ENCODE measurements around the gene LIMA1.
"Not testable (repeated sequence)": the region's sequence is repeated elsewhere in the genome, so short reads cannot be mapped to it uniquely, and the experiment has no call there.

The LIMA1 gene

GRCh38 chr12:50246873-50247612, 36.3 kb downstream of the LIMA1 start:
- DNase-seq = no peak

- DNase-seq = no peak
These were observed 37.0 kb downstream of the LIMA1 start for GRCh38 chr12:50246197-50246865.

GRCh38 chr12:50243507-50243906, 39.8 kb downstream of the LIMA1 start:
- DNase-seq = no peak

GRCh38 chr12:50242751-50243191, 40.5 kb downstream of the LIMA1 start:
- no peak for DNase-seq

GRCh38 chr12:50241178-50241577, 42.1 kb downstream of the LIMA1 start:
- DNase-seq = no peak

GRCh38 chr12:50240792-50241114, 42.6 kb downstream of the LIMA1 start:
- no peak for DNase-seq

GRCh38 chr12:50240096-50240791, 43.1 kb downstream of the LIMA1 start:
- no peak for DNase-seq

GRCh38 chr12:50239355-50239891, 43.9 kb downstream of the LIMA1 start:
- DNase-seq = no peak

GRCh38 chr12:50234347-50234746, 49.0 kb downstream of the LIMA1 start:
- DNase-seq = no peak

GRCh38 chr12:50232771-50233209, 50.5 kb downstream of the LIMA1 start:
- DNase-seq = no peak

GRCh38 chr12:50232206-50232605, 51.1 kb downstream of the LIMA1 start:
- DNase-seq = no peak

- DNase-seq = no peak
These were observed 52.0 kb downstream of the LIMA1 start for GRCh38 chr12:50231346-50231745.

GRCh38 chr12:50230217-50230616, 53.1 kb downstream of the LIMA1 start:
- no peak for DNase-seq

GRCh38 chr12:50224026-50224692, 59.2 kb downstream of the LIMA1 start:
- DNase-seq = peak; percentile 3

GRCh38 chr12:50222275-50222783, 61.0 kb downstream of the LIMA1 start:
- peak; percentile 8 for DNase-seq

GRCh38 chr12:50221228-50222008, 61.9 kb downstream of the LIMA1 start:
- no peak for DNase-seq

- DNase-seq = no peak
These were observed 62.8 kb downstream of the LIMA1 start for GRCh38 chr12:50220363-50220995.

- no peak for DNase-seq
These were observed 63.8 kb downstream of the LIMA1 start for GRCh38 chr12:50219544-50219943.

GRCh38 chr12:50219001-50219400, 64.3 kb downstream of the LIMA1 start:
- DNase-seq = not testable (repeated sequence)

GRCh38 chr12:50218386-50218785, 64.9 kb downstream of the LIMA1 start:
- no peak for DNase-seq

- no peak for DNase-seq
These were observed 66.1 kb downstream of the LIMA1 start for GRCh38 chr12:50217202-50217601.

Data from T-helper 9 cell (primary cell).